ENCODE results near the gene PPP1R11.
A peak's percentile ranks its signal among the peaks of the same experiment; 100 is the strongest.
"Not testable (repeated sequence)": the region's sequence is repeated elsewhere in the genome, so short reads cannot be mapped to it uniquely, and the experiment has no call there.

The PPP1R11 gene, protein sequence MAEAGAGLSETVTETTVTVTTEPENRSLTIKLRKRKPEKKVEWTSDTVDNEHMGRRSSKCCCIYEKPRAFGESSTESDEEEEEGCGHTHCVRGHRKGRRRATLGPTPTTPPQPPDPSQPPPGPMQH

DNA sequence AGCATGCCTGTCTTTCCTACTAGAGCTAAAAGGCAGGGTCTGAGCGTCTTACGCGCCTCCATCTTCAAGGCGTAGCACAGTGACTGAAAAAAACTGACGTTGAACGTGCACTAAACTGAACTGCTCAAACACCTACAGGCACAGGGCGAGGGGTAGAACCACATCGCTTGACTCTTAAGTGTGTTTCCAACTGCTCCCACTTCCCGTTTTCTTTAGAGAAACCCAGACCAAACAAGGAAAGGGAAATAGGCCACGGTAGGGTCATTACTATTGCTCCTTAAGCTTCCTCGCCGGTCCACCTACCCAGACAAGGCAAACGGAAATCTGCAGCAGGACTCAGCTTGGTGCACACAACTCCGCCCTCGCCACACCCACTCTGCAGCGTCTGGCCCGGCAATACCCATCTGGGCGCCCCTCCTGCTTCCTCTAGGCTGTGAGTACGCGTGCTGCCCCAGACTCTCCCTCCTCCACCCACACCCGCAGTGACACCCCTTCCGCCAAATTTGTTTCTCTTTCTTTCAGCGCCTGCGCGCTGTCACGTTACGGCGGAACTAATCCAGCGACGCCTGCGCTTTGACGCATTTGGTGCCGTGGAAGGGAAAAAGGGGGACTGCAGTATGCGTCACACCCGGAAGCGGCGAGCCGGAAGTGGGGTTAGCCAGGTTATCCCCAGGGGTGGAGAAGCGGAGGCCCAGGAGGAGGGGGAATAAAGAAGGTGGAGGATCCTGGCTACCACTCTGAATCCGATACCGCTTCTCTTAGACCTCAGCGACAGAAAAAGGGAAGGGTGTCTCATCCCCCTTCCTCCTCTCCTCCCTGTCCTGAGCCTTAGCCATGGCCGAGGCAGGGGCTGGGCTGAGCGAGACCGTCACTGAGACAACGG lies at the start of gene PPP1R11:
TSS of gene PPP1R11 (plus strand) at position 622 of the 883 bp plus-strand sequence. CDS start at position 835, 213 bp downstream.
- peak; percentile 91 to 97 for DNase-seq (ENCODE audit: low read depth in 1 of 2, low spot score in 1 of 2)

DNA sequence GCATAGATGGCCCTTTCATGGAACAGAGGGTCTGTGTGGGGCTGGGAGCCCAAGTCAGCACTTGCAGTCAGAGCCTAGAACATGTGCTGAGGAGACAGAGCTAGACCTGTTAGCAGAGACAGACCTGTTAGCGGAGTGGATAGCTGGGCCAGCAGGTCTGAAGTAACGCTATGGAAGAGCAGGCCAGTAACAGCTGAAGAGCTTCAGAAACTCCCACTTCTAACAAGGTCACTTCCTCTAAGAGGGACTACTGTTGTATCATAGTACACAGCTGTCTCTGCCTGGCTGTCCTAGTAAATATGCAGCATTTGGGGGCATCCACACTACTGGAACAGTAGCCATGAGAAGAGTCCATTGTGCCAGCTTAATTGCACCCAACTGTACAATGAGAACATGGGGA lies 47.2 kb upstream of the PPP1R11 start:
- DNase-seq (ENCODE audit: low read depth in 1 of 2, low spot score in 1 of 2): no peak

DNA sequence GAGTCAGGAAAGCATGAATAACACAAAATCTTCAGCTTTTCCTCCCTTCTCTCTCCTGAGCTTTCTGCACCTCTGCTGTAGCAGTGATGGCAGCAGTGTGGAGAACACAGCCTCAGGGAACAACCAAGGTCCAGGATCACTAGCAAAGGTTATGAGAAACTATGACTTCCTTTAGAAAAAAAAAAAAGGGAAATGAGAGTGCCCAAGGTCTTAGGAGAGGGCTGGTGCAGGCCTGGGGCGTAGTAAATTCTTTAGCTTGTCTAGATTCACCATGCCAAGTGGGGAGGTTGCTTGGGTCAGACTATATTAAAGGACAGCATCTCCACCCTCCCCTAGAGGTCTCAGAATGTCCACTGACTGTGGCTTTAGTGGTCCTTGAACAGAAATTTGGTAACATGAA lies 46.4 kb upstream of the PPP1R11 start:
- DNase-seq (ENCODE audit: low read depth in 1 of 2, low spot score in 1 of 2): no peak

DNA sequence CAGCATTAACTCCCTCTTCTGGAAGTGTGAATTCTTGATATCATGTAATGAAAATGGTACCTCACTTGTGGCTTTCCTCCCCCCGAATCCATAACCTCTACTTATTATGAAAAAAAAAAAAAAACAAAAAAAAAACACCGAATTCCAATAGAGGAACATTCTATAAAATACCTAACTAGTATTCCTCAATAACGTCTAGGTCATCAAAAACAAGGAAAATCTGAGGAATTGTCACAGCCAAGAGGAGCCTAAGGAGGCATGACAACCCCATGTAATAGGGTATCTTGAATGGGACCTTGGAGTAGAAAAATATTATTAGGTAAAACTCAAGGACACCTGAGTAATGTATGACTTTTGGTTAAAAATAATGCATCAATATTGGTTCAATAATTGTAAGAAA lies 44.8 kb upstream of the PPP1R11 start:
- no peak for DNase-seq (ENCODE audit: low read depth in 1 of 2, low spot score in 1 of 2)

DNA sequence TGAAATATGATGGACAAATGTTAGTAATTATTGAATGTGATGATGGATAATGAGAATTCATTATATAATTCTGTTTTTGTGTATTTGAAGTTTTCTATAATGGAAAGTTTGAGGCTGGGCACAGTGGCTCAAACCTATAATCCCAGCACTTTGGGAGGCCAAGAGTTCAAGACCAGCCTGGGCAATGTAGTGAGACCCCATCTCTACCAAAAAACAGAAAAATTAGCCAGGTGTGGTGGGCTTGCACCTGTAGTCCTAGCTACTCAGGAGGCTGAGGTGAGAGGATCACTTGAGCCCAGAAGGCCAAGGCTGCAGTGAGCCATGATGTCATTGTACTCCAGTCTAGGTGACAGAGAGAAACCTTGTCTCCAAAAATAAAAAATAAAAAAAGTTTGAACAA lies 44.3 kb upstream of the PPP1R11 start:
- not testable (repeated sequence) for DNase-seq (ENCODE audit: low read depth in 1 of 2, low spot score in 1 of 2)

DNA sequence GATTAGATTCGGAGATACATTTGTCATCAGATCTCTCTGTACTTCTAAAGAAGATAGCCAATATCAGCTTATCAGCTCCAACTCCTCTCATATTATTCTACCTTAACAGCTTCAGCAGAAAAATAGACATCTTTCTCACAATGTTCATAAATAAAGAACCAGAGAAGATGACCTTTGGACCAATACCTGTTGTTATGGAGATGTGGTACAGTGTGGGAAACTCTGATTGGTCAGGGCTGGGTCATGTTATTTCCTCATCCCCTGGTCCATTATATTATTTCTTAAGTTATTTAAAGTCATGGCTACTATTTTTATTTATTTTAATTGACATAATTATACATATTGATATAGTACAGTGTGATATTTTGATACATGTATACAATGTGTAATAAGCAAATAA lies 41.8 kb upstream of the PPP1R11 start:
- no peak for DNase-seq (ENCODE audit: low read depth in 1 of 2, low spot score in 1 of 2)

DNA sequence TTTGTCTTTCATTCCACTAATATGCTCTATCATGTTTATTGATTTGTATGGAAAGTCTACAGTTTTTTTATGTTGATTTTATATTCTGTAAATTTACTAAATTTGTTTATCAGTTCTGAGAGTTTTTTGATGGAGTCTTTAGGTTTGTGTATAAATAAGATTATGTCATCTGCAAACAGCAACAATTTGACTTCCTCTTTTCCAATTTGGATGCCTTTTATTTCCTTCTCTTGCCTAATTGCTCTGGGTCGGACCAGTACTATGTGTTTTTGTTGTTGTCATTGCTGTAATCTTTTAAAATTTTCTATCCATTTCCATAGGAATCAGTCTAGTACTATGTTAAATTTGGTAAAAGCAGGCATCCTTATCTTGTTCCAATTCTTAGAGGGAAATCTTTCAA lies 37.4 kb upstream of the PPP1R11 start:
- no peak for DNase-seq (ENCODE audit: low read depth in 1 of 2, low spot score in 1 of 2)

DNA sequence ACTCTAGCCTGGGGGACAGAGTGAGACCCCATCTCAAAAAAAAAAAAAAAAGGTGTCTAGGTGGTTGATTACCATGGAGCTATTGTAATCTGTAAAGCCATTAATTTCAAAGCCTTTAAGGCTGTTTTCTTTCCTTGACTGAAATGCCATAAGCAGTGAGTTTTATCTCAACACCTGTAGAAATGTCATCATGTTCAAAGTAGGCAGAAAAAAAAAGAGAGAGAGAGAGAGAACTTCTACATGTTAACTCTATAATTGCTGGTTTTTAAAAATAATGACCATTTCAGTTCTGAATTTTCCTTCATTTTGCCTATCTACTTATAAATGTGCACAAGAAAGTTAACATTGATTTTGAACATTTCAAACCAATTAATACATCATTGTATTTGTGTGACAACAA lies 35.6 kb upstream of the PPP1R11 start:
- no peak for DNase-seq (ENCODE audit: low read depth in 1 of 2, low spot score in 1 of 2)

DNA sequence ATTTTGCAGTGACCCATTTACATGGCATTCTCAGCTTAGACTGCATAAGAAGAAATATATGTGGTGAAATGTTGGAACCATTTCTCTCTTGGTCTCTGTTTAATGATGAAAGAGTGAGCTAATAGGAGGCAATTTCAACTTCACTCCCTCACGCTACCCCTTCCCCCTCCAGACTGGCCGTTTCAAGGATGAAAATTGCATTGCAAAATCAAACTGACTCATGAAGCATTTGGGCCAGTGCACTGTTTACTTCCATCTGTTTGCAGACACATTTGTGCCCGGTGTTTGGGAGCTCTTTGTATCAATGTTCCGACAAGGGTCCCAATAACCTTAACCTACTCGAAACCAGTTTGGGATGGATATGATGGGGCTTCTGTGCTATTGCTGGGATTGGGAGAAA lies 33.6 kb upstream of the PPP1R11 start:
- DNase-seq (ENCODE audit: low read depth in 1 of 2, low spot score in 1 of 2): not testable (repeated sequence)

DNA sequence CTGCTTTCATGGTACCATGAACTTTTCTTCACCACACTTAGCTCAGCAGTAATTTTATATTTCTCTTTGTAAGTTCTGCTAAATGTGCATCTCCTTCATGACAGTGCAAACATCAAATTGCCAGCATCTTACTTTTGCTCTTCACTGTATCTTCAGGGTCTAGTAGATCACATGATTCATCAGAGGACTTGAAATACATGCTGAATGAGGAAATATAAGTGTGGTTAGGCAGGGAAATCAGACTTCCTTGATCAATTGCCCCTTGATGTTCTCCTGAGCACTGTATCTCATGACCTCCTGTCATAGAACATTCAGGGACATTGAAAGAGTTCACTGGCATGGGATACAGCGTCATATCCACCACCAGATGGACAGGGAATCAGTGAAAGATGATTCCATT lies 31.2 kb upstream of the PPP1R11 start:
- DNase-seq (ENCODE audit: low read depth in 1 of 2, low spot score in 1 of 2): no peak

DNA sequence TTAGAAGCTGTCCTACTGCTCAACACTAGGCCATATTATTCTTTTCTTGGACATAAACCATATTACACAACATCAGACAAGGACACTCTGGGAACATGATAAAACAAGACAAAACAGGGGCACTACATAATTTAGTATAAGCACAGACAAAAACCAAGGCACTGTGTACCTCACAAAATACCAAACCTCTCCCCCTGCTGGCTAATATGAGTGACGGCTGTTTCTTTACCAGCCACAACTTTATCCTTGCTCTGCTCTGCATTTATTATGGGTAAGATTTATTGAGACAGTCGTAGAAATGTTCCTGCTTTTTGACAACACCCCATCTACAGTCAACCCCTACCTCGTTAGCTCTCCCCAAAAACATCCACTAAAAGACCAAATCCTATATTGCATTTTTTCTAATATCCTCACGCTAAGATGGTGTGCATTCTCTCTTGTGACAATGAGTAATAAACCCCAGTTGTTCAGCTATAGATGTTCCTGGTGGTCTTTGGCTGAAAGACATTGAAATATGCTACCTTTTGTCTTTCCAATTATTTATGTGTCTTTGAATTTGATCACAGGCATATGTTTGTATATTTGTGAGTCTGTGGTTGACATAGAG lies 29.7 kb upstream of the PPP1R11 start:
- no peak for DNase-seq (ENCODE audit: low read depth in 1 of 2, low spot score in 1 of 2)

DNA sequence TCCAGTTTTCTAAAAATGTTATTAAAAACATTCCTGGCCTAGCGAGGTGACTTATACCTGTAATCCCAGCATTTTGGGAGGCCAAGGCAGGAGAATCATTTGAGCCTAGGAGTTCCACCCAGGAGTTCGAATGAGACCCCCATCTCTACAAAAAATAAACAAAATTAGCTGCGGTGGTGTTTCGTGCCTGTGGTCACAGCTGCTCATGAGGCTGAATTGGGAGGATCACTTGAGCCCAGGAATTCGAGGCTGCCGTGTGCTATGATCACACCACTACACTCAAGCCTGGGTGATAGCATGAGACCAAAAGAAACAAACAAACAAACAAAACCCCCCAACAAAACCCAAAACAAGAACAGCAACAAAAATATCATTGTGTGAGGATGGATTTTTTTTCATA lies 25.8 kb upstream of the PPP1R11 start:
- no peak for DNase-seq (ENCODE audit: low read depth in 1 of 2, low spot score in 1 of 2)

DNA sequence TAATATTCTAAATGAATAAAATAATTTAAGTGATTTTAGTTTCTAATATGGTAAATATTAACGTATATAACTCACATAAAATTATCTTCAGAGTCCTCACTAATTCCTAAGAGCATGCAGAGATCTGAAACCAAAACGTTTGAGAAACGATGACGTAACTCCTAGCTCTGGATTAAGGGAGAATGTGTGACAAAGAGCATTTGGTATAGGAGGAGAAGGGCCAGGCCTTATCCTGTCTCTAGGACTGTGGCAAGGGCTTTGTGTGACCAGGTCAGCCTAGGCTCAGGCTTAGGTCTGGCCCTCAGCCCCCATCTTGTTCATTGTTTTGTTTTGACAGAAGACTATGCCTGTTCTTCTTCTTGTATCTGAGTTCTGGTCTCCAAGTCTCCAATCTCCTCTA lies 25.2 kb upstream of the PPP1R11 start:
- no peak for DNase-seq (ENCODE audit: low read depth in 1 of 2, low spot score in 1 of 2)

DNA sequence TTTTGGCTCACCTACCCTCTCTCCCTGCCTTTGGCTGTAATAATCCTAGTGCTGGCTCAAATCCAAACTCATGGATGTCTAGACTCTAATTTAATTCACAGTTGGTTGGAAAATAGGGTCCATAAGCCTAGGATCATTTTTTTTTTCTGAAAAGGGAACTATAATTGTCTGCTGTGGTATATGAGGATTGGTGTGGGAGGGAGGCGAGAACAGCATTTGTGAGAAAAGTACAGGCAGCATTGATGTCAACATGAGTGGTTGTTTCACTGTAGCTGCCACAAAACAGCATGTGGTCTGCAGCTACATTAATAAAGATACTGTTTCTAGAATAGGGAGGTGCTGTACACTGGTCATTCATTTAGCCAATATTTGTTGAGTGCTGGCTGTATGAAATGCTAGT lies 24.5 kb upstream of the PPP1R11 start:
- no peak for DNase-seq (ENCODE audit: low read depth in 1 of 2, low spot score in 1 of 2)

DNA sequence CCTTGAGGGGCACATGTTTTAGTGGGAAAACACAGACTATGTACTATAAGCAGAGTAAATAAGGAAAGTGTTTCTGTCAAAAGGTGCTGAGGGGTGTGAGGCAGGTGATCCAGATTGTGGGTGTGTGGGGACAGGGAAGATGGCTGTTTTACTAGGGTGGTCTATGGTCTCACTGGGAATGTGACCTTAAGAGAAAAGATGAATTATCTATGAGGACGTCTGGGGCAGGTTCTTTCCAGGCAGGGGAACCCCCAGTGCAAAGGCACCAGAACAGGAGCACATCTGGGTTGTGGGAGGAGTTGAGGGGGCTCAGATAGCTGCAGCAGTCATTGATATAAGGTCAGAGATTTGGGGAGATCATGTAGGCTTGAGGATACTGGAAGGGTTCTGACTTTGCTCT lies 24.1 kb upstream of the PPP1R11 start:
- DNase-seq (ENCODE audit: low read depth in 1 of 2, low spot score in 1 of 2): no peak

DNA sequence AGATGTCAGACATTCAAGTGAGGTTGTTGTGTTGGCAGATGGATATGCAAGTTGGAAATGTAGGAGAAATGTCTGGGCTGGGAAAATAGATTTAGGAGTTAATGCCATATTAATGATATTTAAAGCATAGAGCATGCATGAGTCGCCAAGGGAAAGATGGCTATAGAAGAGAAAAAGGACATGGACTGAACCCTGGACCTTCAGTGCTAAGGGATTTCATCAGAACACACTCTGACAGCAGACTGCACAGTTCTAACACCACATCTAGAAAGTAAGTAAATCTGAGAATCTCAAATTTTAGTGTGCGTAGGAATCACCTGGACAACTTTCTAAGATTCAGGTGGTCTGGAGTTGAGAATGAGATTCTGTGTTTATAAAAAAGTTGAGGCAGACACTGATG lies 23.3 kb upstream of the PPP1R11 start:
- DNase-seq (ENCODE audit: low read depth in 1 of 2, low spot score in 1 of 2): no peak

DNA sequence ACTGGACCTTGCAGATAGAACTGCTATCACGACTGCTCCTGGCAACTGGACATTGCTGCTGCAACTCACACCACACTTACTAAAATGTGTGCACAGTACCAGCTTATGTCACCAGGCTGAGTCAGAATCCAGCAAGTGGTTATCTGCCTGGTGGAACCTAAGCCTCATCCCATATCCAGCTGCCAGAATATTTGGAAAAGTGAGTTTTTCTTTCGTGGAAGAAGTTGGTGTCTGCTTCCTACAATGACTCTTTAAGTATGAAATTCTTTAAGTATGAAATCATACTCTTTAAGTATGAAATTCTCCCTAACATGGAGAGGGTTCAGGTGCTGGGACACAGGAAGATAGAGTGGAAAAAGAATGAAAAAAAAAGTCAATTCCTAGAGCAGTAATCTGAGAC lies 22.4 kb upstream of the PPP1R11 start:
- no peak for DNase-seq (ENCODE audit: low read depth in 1 of 2, low spot score in 1 of 2)

DNA sequence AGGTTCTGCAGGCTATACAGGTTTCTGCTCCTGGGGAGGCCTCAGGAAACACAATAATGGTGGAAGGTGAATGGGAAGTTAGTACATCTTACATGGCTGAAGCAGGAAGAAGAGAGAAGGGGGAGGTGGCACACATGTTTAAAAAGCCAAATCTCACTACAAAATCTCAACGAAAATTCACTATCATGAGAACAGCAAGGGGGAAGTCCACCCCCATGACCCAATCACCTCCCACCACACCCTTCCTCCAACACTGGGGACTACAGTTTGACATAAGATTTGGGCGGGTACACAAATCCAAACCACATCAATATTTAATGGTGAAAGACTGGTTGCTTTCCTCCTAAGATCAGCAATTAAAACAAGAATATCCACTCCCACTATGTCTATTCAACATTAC lies 19.8 kb upstream of the PPP1R11 start:
- no peak for DNase-seq (ENCODE audit: low read depth in 1 of 2, low spot score in 1 of 2)

DNA sequence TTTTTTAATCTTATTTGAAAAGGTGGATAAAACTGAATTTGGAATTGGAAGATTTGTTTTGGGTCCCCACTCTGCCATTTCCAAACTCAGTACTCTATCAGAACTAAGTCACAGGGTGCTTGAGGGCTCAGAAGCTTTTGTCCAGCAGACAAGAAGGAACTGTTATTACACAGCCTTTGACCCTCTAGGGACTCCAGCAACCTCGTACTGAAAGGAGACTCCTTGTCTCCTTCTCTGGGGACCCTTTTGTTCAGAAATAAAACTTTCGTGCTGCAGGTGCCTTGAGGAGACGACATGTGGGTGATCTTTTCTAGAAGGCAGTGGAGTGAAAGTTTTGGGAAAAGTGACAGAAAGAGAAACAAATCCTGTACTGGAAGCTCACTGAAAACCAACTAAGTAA lies 13.3 kb upstream of the PPP1R11 start:
- no peak for DNase-seq (ENCODE audit: low read depth in 1 of 2, low spot score in 1 of 2)

DNA sequence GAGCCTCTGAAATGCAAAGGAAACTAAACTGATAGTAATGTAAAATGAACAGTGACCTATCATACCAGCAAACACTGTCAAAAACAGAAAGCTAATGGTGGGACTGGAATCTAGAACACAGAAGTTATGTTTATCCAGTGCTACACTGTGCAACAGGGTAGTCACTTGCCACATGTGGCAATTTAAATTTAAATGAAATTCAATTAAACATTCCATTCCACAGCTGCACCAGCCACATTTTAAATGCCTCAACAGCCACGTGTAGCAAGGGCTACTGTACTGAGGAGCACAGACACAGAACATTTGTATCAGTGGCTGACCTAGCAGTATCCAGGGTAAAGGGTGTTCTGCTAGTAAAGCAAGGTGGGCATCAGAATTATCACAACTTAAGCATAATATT lies 11.5 kb upstream of the PPP1R11 start:
- DNase-seq (ENCODE audit: low read depth in 1 of 2, low spot score in 1 of 2): no peak

DNA sequence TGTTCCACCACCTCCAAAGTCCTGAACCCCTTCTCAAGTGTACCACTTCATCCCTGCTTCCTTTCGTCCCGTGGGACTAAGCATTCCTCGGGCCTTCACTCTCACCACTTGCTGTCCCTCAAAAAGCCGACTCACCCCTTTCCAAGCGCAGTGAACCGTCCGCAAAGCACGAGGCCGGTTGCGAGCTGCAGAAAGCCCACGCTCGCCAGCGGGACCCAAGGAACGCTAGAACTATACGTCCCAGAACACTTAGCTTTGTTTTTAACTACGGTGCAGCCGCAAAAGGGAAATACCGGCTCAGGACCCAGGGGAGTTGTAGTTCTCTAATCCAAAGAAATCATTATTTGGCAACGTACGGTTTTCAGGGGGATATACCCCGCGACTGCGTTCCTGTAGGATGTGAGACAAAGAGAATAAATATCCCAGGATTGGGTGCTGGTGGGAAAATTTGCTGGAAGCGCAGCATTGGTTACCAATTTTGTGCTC lies 6.3 kb upstream of the PPP1R11 start:
- DNase-seq (ENCODE audit: low read depth in 1 of 2, low spot score in 1 of 2): no peak

DNA sequence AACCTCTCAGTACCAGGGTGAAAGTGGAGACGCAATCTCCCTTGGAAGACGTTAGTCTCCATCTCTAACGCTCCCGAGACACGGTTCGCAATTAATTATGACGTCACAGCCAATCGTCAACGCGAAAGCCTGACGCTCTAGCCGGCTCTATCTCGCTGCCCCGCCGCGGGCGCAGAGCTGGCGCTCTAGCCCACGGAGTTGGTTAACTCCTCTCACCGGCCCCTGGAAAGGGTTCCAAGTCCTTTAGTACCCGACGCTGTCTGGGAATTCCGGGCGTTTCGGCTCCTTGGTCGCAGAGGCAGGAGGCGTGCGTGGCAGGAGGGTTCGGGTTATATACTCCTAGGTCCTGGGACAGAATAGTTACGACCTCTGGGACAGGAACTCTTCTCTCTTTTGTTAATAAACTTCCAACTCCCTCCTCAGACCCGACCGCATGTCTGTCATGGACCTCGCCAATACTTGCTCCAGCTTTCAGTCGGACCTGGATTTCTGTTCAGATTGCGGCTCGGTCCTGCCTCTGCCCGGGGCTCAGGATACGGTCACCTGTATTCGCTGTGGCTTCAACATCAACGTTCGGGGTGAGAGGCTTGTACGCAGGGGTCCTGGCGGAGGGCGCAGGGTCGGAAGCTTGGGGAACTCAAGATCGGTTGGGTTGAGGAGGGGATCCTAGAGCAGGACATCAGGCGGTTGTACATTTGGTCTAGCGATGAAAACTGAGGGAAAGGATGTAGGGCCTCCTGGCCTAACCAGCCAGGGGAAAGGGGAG lies 5.7 kb upstream of the PPP1R11 start, which contains the start of gene POLR1H:
TSS of gene POLR1H (plus strand) at position 174 of the 766 bp plus-strand sequence. CDS start at position 434, 260 bp downstream.
- peak; percentile 61 to 68 for DNase-seq (ENCODE audit: low read depth in 1 of 2, low spot score in 1 of 2)
